ENCODE data around the gene TCF21.

TCF21 gene

DNA sequence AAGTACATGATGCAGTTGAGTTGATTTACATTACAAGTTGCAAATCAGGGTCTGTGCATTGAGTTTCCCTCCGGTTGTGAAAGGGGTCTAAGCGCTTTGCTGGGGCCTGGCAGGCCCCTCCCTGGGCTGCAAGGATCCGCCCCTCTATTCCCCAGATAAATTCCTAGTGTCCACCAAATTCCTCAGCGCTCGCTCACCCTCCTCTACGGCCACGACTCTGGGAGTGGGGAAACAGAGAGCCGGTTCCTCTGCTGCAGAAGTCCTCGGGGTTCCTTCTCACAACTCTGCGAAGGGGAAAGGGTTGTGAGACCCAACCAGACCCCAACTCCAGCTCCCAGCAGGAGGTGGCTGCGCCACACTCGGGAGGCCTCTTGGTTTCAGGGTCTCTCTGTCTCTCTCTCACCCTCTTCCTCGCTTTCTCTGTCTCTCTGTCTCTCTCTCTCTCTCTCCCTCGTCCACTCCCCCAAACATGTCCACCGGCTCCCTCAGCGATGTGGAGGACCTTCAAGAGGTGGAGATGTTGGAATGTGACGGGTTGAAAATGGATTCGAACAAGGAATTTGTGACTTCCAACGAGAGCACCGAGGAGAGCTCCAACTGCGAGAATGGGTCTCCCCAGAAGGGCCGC is at the start of gene TCF21:
TSS of gene TCF21 (plus strand) at position 185 of the 628 bp plus-strand sequence. CDS start at position 470, 285 bp downstream.
- H3K27ac ChIP-seq = peak within 1 kb of the TSS; percentile 20
- peaks cover 47% of the 10 kb centered on the region for H3K27me3 ChIP-seq (replicated peaks)
- H3K4me3 ChIP-seq (ENCODE audit: low read depth, low read length) = peak within 1 kb of the TSS; percentile 79
- no peaks in the 10 kb centered on the region for H3K36me3 ChIP-seq (replicated peaks)
- no peak for DNase-seq
- in situ Hi-C loops (cut with HindIII; ENCODE audit: low pct_ligation_motif_present, low sequenced_read_pairs) = no loop called here
- TF ChIP-seq, protein P1, sequence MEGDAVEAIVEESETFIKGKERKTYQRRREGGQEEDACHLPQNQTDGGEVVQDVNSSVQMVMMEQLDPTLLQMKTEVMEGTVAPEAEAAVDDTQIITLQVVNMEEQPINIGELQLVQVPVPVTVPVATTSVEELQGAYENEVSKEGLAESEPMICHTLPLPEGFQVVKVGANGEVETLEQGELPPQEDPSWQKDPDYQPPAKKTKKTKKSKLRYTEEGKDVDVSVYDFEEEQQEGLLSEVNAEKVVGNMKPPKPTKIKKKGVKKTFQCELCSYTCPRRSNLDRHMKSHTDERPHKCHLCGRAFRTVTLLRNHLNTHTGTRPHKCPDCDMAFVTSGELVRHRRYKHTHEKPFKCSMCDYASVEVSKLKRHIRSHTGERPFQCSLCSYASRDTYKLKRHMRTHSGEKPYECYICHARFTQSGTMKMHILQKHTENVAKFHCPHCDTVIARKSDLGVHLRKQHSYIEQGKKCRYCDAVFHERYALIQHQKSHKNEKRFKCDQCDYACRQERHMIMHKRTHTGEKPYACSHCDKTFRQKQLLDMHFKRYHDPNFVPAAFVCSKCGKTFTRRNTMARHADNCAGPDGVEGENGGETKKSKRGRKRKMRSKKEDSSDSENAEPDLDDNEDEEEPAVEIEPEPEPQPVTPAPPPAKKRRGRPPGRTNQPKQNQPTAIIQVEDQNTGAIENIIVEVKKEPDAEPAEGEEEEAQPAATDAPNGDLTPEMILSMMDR (IDR thresholded peaks at IDR 0.05; ENCODE audit: low read depth, low read length, missing control alignments) = no peak

DNA sequence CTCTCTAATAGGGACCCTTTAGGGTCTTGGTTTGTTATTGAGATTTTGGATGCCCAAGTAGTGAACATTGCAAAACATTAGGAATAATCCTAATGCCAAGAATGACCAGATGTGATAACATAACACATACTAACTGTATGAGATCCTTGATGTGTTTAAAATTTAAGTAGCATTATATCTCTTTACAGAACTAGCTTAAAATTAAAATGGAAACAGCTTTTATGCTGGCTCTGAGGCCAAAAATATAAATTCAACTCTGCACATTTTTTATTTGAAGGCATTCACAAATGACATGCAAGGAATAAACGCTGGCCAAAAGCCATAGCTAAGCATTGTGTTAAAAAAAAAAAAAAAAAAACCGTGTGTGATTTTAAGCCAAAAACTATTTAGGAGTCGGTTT is 47.7 kb upstream of the TCF21 start:
- in situ Hi-C loops (cut with HindIII; ENCODE audit: low pct_ligation_motif_present, low sequenced_read_pairs) = no loop called here
- H3K27me3 ChIP-seq (replicated peaks) = no peaks in the 10 kb centered on the region
- no peaks in the 10 kb centered on the region for H3K36me3 ChIP-seq (replicated peaks)
- TF ChIP-seq, protein P1 (IDR thresholded peaks at IDR 0.05; ENCODE audit: low read depth, low read length, missing control alignments) = no peak
- no peak for DNase-seq
- no peak overlapping the region for H3K4me3 ChIP-seq (ENCODE audit: low read depth, low read length)
- no peak overlapping the region for H3K27ac ChIP-seq

DNA sequence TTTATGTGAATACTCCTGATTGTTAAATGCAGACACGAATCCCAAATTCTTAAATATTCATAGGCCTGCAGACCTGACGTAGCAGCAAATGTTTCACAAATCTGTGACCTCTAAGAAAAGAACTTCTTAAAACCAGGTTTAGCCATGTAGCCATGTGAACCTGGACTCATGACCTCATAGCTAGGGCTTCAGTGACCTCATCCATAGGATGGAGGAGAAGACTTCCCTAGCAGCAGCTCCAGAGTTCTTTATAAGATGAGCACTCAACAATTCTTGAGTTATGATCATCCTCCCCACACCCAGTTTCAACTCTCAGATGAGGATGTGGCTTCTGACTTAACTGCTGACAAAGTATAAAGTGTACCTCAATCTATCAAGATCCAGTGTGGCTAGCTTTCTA is 45.8 kb upstream of the TCF21 start:
- no peak for DNase-seq
- no peak overlapping the region for H3K27ac ChIP-seq
- H3K4me3 ChIP-seq (ENCODE audit: low read depth, low read length) = no peak overlapping the region
- no peaks in the 10 kb centered on the region for H3K36me3 ChIP-seq (replicated peaks)
- H3K27me3 ChIP-seq (replicated peaks) = no peaks in the 10 kb centered on the region
- in situ Hi-C loops (cut with HindIII; ENCODE audit: low pct_ligation_motif_present, low sequenced_read_pairs) = no loop called here
- TF ChIP-seq, protein P1 (IDR thresholded peaks at IDR 0.05; ENCODE audit: low read depth, low read length, missing control alignments) = no peak

DNA sequence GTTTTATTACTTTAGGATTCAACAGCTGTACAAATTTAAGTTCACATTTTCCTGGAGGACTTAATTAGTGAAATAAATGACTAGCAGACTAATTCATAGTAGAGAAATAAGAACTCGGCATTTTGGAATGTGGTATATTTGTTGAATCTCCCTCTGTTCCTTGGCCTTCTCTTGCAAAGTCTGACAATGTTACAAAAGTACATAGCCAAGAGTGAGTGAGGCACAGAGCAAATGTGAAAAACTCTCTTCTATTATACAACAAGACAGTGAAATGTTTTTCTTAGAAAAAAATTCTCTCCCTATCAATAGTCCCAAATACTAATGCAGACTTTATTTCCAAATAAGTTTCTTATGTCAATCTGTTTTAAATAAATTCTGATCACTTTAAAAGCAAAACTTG is 44.2 kb upstream of the TCF21 start:
- DNase-seq = no peak
- Histone ChIP-seq H3K4me3 (ENCODE audit: low read depth, low read length) (no peak overlapping the region), H3K27me3 (replicated peaks) (no peaks in the 10 kb centered on the region), H3K27ac (no peak overlapping the region), H3K36me3 (replicated peaks) (no peaks in the 10 kb centered on the region)
- TF ChIP-seq, protein P1 (IDR thresholded peaks at IDR 0.05; ENCODE audit: low read depth, low read length, missing control alignments) = no peak
- in situ Hi-C loops (cut with HindIII; ENCODE audit: low pct_ligation_motif_present, low sequenced_read_pairs) = no loop called here

DNA sequence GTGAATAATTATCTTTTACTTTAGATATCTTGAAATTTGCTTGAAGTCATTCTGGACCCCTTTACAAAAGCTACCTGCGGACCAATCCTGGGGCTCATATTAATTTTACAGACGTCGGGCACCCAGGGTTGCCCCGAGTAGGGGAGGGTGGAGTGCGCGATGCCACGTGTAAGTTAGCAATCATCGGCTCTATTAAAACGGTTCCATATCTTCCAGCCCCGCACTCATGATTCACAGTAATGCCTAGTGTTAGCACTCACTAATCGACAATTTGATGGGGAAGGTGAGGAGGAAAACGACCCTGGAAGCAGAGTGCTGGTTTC is 34.9 kb upstream of the TCF21 start:
- Histone ChIP-seq H3K27ac (no peak overlapping the region), H3K36me3 (replicated peaks) (no peaks in the 10 kb centered on the region), H3K4me3 (ENCODE audit: low read depth, low read length) (peak overlapping the region; percentile 53), H3K27me3 (replicated peaks) (peaks cover 29% of the 10 kb centered on the region)
- TF ChIP-seq, protein P1 (IDR thresholded peaks at IDR 0.05; ENCODE audit: low read depth, low read length, missing control alignments) = no peak
- in situ Hi-C loops (cut with HindIII; ENCODE audit: low pct_ligation_motif_present, low sequenced_read_pairs) = no loop called here
- DNase-seq = no peak

Measured in brain microvascular endothelial cell (primary cell).